Effector memory CD4-positive, alpha-beta T cell (primary cell): ENCODE measurements around the gene NKX1-1.

Experiments used
- DNase-seq, 3 donors: peaks; one replicate each; pipeline ENCODE4 v3.0.0-alpha.2; 2020
- H3K27ac ChIP-seq: 2 replicates; pipeline ENCODE4 v1.7.0; 2013; ENCODE audit warnings: mild to moderate bottlenecking, low read length, moderate library complexity; ENCODE audit not compliant: insufficient read depth, poor library complexity, severe bottlenecking
- H3K27me3 ChIP-seq: replicated peaks from 2 replicates; pipeline ENCODE4 v1.7.0; 2013; ENCODE audit warnings: mild to moderate bottlenecking, low read length; ENCODE audit not compliant: insufficient read depth, control insufficient read depth, poor library complexity, severe bottlenecking
- H3K36me3 ChIP-seq: 2 replicates; pipeline ENCODE4 v1.7.0; 2013; ENCODE audit warnings: mild to moderate bottlenecking, low read length, moderate library complexity; ENCODE audit not compliant: control insufficient read depth, insufficient read depth
- H3K4me1 ChIP-seq: 2 replicates; pipeline ENCODE4 v1.7.0; 2013; ENCODE audit warnings: low read length, mild to moderate bottlenecking; ENCODE audit not compliant: control insufficient read depth, insufficient read depth, poor library complexity, severe bottlenecking
- H3K4me3 ChIP-seq: 2 replicates; pipeline ENCODE4 v1.7.0; 2013; ENCODE audit warnings: low read length, low read depth, mild to moderate bottlenecking; ENCODE audit not compliant: insufficient read depth, poor library complexity, severe bottlenecking
- H3K9me3 ChIP-seq: 2 replicates; pipeline ENCODE4 v1.7.0; 2013; ENCODE audit warnings: mild to moderate bottlenecking, low read length, moderate library complexity; ENCODE audit not compliant: control insufficient read depth

NKX1-1 gene

GRCh38 chr4:1416051-1416947 is 10.1 kb upstream of the NKX1-1 start:
- Histone ChIP-seq H3K36me3 (no peaks in the 10 kb centered on the region), H3K4me1 (no peaks in the 10 kb centered on the region), H3K27ac (no peak overlapping the region), H3K9me3 (no peaks in the 10 kb centered on the region), H3K27me3 (peaks cover 23% of the 10 kb centered on the region), H3K4me3 (no peak overlapping the region)
- no peak for DNase-seq

DNA sequence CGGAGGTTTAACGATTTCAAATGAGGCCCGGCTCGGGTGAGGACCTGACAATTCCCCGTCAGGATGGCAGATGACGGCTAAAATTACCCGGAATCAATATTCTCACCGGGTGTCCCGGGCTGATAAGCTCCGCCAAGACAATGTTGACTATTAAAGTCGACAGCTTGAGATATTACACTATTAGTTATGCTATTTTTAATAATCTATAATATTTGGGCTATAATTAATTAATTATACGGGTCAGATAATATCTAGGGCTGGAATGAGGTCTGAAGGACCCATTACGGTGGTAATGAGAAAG is 9.4 kb upstream of the NKX1-1 start:
- Histone ChIP-seq H3K4me1 (no peaks in the 10 kb centered on the region), H3K4me3 (no peak overlapping the region), H3K36me3 (no peaks in the 10 kb centered on the region), H3K9me3 (no peaks in the 10 kb centered on the region), H3K27me3 (peaks cover 28% of the 10 kb centered on the region), H3K27ac (no peak overlapping the region)
- no peak for DNase-seq

DNA sequence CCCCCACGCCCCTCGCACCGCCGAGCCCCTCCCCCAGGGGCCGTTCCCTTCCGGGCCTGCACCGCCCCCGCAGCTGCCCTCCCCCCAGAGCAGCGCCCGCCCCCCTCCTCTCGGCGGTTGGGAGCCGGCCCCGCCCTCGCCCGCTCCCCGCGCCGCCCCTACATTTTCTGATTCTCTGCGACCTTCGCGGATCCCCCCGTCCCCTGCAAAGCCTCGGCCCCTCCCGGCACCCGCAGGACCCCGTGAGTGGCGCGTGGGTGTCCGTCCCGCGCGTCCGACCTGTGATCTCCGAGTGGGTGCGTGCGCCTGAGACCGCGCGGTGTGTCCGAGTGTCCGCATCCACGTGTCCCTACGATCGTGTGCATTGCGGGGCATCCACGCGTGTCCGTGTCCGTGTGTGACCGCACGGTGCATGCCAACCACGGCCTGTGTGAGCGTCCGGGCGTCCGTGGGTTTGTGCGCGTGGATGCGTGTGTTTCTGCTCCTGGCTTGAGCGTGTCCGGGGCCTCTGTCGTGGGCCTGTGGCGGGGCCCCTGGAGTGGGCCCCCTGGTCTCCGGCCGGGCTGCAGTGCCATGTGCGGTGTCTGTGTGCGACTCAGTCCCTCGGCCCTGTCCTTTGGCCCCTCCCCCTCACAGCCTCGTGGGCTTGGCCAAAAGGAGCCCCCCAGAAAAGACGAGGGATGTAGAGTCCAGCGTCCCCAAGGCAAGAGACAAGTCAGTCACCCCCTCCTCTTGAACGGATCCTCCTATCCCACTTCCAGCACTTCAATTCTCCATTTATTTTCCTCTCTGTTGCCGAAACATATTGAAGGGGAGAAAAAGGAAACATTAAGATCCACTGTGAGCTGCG is 8.8 kb upstream of the NKX1-1 start:
- no peak for DNase-seq
- H3K36me3 ChIP-seq = no peaks in the 10 kb centered on the region
- H3K9me3 ChIP-seq = no peaks in the 10 kb centered on the region
- H3K27ac ChIP-seq = no peak overlapping the region
- no peaks in the 10 kb centered on the region for H3K4me1 ChIP-seq
- no peak overlapping the region for H3K4me3 ChIP-seq
- peaks cover 31% of the 10 kb centered on the region for H3K27me3 ChIP-seq

DNA sequence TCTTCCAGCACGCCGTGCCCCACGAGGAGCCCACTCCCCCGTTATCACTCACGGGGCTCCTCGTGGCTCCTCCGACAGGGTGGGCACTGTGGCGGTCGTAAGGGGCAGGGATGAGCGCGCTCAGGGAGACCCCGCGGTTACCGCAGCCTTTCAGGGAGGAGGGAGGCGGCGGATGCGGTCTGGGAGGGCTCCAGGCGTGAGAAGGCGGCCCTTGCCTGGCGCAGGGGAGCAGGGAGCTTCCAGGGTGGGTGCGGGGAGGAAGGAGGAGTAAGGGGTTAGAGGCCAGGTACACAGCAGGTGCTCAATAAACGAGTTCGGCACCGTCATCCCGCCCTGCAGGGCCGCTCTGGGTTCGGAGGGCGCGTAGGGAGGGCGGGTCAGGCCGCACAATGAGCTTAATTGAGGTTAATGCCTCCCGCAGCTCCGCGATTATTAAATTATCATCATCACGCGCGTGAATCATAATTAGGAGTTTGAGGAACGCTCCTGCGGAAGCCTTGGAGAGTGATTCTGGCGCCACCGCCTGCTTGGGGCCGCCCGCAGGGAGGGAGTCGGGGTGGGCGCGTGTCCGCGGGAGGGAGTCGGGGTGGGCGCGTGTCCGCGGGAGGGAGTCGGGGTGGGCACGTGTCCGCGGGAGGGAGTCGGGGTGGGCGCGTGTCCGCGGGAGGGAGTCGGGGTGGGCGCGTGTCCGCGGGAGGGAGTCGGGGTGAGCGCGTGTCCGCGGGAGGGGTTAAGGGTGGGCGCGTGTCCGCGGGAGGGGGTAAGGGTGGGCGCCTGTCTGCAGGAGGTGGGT is 7.6 kb upstream of the NKX1-1 start:
- no peaks in the 10 kb centered on the region for H3K9me3 ChIP-seq
- H3K4me3 ChIP-seq = no peak overlapping the region
- no peak for DNase-seq
- no peaks in the 10 kb centered on the region for H3K36me3 ChIP-seq
- no peak overlapping the region for H3K27ac ChIP-seq
- H3K27me3 ChIP-seq = peaks cover 43% of the 10 kb centered on the region
- no peaks in the 10 kb centered on the region for H3K4me1 ChIP-seq

- DNase-seq = no peak
- H3K27ac ChIP-seq = no peak overlapping the region
- no peaks in the 10 kb centered on the region for H3K36me3 ChIP-seq
- H3K4me3 ChIP-seq = no peak overlapping the region
- no peaks in the 10 kb centered on the region for H3K9me3 ChIP-seq
- peaks cover 47% of the 10 kb centered on the region for H3K27me3 ChIP-seq
- H3K4me1 ChIP-seq = no peaks in the 10 kb centered on the region
Observed at GRCh38 chr4:1413204-1413663, 7.0 kb upstream of the NKX1-1 start.

DNA sequence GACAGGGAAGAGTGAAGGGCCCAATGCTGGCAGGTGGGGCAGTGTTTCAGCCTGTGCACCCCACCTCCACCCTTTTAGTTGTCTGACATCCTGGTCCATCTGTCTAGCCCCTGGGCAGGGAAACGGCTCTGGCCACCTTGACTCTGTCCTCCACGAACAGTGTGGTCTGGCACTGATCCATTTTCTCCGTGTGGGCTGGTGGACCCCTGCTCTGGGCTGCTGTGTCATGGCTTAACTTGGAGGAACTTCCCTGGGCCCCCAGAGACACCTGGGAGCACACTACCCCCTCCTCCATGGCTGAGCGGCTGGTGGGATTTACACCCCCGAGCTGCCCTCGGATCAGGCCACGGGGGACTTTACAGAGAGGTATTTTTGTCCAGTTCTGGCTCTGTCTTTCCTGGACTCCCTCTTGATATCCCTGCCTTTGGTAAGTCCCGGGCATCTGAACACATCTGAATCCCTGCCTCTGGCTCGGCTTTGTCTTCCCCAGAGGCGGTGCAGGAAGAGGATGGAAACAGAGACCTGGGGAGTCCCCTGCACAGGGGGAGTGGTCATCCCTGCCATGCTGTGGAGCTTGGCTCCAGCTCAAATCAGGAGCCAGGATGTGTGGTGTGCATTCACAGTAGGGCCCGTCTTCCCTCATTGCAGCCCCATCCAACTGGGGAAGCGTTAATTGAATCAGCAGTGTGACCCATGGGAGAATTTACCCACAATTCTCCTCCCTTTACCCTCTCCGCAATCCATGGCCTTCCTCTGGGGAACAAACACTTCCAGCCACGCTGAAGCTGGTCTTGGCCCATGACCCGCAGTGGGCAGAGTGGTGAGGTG is 6.3 kb upstream of the NKX1-1 start:
- DNase-seq = no peak
- Histone ChIP-seq H3K4me3 (no peak overlapping the region), H3K4me1 (no peaks in the 10 kb centered on the region), H3K36me3 (no peaks in the 10 kb centered on the region), H3K27me3 (peaks cover 52% of the 10 kb centered on the region), H3K27ac (no peak overlapping the region), H3K9me3 (no peaks in the 10 kb centered on the region)

- H3K27ac ChIP-seq = no peak overlapping the region
- DNase-seq = no peak
- no peaks in the 10 kb centered on the region for H3K36me3 ChIP-seq
- peaks cover 60% of the 10 kb centered on the region for H3K27me3 ChIP-seq
- H3K9me3 ChIP-seq = no peaks in the 10 kb centered on the region
- H3K4me1 ChIP-seq = no peaks in the 10 kb centered on the region
- H3K4me3 ChIP-seq = no peak overlapping the region
Observed at GRCh38 chr4:1411436-1412375, 5.5 kb upstream of the NKX1-1 start.

DNA sequence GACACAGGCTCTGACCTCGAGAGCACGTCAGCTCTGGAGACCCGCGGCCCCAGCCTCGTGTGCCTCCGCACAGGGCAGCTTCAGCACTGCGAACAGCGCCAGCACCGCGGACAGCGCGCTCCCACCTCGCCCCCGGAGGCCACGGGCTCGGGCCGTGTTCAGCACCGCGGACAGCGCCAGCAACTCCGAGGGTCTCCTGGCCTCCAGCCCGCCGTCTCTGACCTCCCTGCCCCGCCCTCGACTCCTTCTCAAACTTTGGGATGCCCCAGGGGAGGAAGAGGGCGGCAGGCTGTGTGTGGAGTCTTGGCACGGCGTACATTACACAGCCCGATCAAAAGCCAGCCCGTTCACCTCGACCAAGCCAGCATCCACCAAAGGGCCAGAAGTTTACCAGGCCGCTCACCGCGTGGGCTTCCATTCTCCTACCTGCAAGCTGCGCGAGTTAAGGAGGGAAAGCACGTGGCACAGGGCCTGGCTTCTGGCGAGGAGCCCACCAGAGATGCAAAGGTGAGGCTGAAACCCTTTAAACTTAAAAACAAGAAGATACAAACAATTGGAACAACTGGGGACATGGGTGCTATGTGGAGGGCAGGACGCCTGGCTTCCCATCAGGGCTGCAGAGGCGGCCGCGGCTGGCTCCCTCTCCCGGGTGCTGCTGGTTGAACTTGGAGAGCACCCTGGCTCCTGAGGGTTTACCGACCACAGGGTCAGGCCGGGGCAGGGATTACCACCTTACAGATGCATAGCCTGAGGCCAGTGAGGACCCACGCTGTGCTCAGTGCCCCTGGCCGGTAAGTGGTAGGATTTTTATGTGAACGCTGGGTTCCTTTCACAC is 4.5 kb upstream of the NKX1-1 start:
- Histone ChIP-seq H3K27me3 (peaks cover 61% of the 10 kb centered on the region), H3K27ac (no peak overlapping the region), H3K9me3 (no peaks in the 10 kb centered on the region), H3K36me3 (no peaks in the 10 kb centered on the region), H3K4me1 (no peaks in the 10 kb centered on the region), H3K4me3 (no peak overlapping the region)
- peak in 1 of 3 donors; percentile 11 for DNase-seq
